Stimulated activated CD4-positive, alpha-beta T cell treated with anti-CD3 and anti-CD28 coated beads, Interleukin-2, amount 100 ng/mL, for 4 hours (primary cell): ENCODE data around the gene PGM1.

Source experiments
- DNase-seq: peaks from one replicate; pipeline ENCODE4 v3.0.0-alpha.2; 2020; ENCODE audit warnings: low read depth

The PGM1 gene

GRCh38 chr1:63665824-63666223 lies 72.6 kb downstream of the PGM1 start:
- no peak for DNase-seq

GRCh38 chr1:63668298-63668697 lies 75.1 kb downstream of the PGM1 start:
- DNase-seq = no peak

- DNase-seq = no peak
These were observed 76.1 kb downstream of the PGM1 start for GRCh38 chr1:63669151-63669961.

- no peak for DNase-seq
These were observed 77.0 kb downstream of the PGM1 start for GRCh38 chr1:63670164-63670563.

GRCh38 chr1:63671514-63671913 lies 78.3 kb downstream of the PGM1 start:
- no peak for DNase-seq

GRCh38 chr1:63674238-63674864 lies 81.1 kb downstream of the PGM1 start:
- no peak for DNase-seq

GRCh38 chr1:63674865-63675419 lies 81.7 kb downstream of the PGM1 start:
- DNase-seq = no peak

GRCh38 chr1:63675420-63675931 lies 82.3 kb downstream of the PGM1 start:
- no peak for DNase-seq

- no peak for DNase-seq
These were observed 84.3 kb downstream of the PGM1 start for GRCh38 chr1:63677497-63677896.

GRCh38 chr1:63678200-63678599 lies 85.0 kb downstream of the PGM1 start:
- no peak for DNase-seq

GRCh38 chr1:63679076-63679475 lies 85.9 kb downstream of the PGM1 start:
- DNase-seq = no peak

GRCh38 chr1:63679589-63679988 lies 86.4 kb downstream of the PGM1 start:
- no peak for DNase-seq

GRCh38 chr1:63682936-63683335 lies 89.7 kb downstream of the PGM1 start:
- DNase-seq = no peak

- DNase-seq = no peak
These were observed 90.5 kb downstream of the PGM1 start for GRCh38 chr1:63683759-63684158.

GRCh38 chr1:63686696-63687095 lies 93.5 kb downstream of the PGM1 start:
- DNase-seq = no peak

GRCh38 chr1:63688302-63688890 lies 95.2 kb downstream of the PGM1 start:
- DNase-seq = no peak

- no peak for DNase-seq
These were observed 97.9 kb downstream of the PGM1 start for GRCh38 chr1:63690966-63691700.

GRCh38 chr1:63691701-63692425 lies 98.7 kb downstream of the PGM1 start:
- no peak for DNase-seq

GRCh38 chr1:63693944-63694571 lies 100.8 kb downstream of the PGM1 start:
- DNase-seq = no peak

- DNase-seq = no peak
These were observed 105.0 kb downstream of the PGM1 start for GRCh38 chr1:63698001-63698838.
